HG03460 (cell line): ENCODE measurements around the gene FAF1.

Experiments
- ATAC-seq: cut with Tn5 transposase; IDR thresholded peaks from one replicate; pipeline ENCODE4 v1.9.1; 2021; ENCODE audit not compliant: unreplicated experiment

FAF1 gene

GRCh38 chr1:50521703-50522102, 438.4 kb downstream of the FAF1 start:
- ATAC-seq, result peak; percentile 74

DNA sequence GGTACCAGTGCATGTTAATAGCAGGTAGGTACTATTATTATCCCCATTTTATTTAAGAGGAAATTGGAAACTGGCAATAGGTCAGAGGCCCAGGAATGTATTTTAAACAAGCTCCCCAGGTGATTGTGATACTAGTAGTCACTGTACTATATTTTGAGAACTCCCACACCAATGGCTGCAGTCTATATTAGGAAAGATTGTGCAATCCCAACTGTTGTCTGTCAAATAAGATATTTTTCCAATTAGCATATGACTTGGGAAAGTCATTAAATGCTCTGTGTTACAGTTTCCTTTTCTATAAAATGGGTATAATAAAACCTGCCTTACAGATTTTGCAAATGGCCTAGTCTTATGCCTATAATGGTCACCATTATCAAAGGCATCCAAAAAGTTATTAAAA, 442.6 kb downstream of the FAF1 start:
- no peak for ATAC-seq

- no peak for ATAC-seq
Observed at GRCh38 chr1:50516056-50516455, 444.0 kb downstream of the FAF1 start.

DNA sequence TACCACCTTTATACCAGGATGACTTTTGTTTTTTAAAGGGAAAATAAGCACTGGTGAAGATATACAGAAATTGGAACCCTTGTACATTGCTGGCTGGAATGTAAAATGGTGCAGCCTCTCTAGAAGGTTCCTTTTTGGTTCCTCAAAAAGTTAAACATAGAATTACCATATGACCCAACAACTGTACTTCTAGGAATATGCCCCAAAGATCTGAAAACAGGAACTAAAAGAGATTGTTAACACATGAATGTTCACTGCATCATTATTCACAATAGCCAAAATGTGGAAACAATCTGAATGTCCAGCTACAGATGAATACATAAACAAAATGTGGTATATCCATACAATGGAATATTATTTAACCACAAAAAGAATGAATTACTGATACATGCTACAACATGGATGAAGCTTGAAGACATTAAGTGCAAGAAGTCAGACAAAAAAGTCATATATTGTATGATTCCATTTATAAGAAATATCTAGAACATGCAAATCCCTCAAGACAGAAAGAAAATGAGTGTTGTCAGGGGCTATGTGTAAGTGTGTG, 452.0 kb downstream of the FAF1 start:
- ATAC-seq, result no peak

GRCh38 chr1:50505427-50505826, 454.6 kb downstream of the FAF1 start:
- no peak for ATAC-seq

GRCh38 chr1:50503515-50503914, 456.6 kb downstream of the FAF1 start:
- ATAC-seq, result no peak

GRCh38 chr1:50502147-50502546, 457.9 kb downstream of the FAF1 start:
- ATAC-seq, result no peak

DNA sequence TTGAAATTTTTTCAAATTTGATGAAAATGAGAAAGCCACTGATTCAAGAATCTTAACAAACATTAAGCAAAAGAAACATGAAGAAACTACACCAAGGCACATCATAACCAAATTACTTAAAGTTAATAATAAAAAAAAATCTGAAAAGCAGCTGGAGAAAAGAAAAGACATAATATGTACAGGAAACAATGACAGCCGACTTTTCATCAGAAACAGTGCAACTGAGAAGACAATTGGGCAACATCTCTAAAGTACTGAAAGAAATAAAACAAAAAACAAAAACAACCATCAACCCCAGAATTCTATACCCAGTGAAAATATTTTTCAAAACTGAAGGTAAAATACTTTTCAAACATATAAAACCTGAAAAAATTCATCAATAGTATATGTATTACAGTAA, 463.1 kb downstream of the FAF1 start:
- ATAC-seq, result no peak

DNA sequence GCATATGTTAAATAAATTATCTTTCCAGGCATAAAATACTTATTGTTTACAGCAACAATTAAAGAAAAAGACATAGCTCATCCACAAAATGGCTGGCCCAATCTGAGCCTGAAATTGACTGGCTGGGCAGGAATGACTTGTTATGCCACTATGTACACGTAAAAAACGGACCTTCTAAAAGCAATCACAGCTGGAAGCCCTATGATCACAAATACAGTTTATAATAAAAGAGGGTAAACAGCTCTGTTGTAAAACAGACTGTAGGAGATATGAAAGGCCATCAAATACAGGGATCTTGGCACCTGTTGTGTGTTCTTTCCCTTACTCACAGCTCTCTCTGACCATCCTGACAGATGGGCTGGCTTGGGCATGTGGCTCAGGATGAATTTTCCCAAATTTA, 466.4 kb downstream of the FAF1 start:
- no peak for ATAC-seq

DNA sequence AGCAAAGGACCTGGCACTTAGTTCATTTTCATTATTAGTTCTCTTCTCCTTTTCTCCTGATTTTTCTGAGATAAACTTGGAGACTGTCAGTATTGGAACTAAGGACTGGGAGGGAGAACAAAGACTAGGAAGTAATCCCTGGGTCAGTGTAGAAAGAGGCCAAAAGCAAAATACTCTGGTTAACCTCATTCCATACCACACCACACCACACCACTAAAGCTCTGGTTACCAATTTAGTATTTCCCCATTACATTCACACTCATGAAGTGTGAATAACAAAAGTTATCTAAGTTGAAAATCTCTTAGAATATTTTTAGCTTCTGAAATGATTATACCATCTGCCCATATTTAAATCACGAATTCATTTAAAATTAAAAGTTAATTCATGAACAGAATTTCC, 467.9 kb downstream of the FAF1 start:
- no peak for ATAC-seq

- no peak for ATAC-seq
Observed at GRCh38 chr1:50491142-50491541, 468.9 kb downstream of the FAF1 start.

DNA sequence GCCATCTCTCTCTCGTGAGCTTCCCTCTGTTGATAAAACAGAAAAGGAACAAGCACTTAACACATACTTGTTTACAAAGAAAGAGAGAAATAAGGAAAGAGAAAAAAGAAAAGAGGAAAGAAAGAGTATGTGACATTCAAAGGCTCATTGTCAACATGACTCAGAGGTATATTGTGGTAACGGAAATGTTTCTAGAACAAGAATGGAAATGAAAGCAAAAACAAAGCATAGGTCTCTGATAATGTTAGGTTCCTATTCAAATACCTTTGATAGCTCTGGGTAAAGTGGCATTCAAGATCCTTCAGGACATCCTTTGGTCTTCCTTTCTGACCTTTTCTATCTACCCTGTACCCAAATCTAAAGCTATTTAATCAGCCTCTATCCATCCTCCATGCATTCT, 469.4 kb downstream of the FAF1 start:
- no peak for ATAC-seq

- no peak for ATAC-seq
Observed at GRCh38 chr1:50488876-50489275, 471.2 kb downstream of the FAF1 start.

- no peak for ATAC-seq
Observed at GRCh38 chr1:50488356-50488755, 471.7 kb downstream of the FAF1 start.

- no peak for ATAC-seq
Observed at GRCh38 chr1:50487725-50488124, 472.3 kb downstream of the FAF1 start.

- ATAC-seq, result no peak
Observed at GRCh38 chr1:50481142-50481736, 478.8 kb downstream of the FAF1 start.

DNA sequence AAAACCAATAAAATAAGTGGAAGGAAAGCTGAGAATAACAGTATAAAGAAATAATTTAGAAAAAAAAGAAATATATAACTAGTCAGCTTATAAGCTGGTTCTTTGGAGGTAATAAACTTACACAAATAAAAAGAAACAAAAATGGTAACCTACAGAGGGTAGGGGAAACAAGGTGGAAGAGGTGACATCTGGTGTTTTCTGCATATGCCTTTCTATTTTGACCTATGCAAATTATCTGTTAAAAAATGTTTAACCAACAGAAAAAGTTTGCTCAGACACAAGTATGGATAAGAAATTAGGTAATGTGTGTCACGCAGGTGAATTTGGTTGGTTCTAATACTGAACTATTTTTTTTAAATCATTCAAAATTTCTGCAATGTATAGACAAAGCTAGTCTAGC, 483.3 kb downstream of the FAF1 start:
- ATAC-seq, result no peak

- ATAC-seq, result no peak
Observed at GRCh38 chr1:50474859-50475809, 484.9 kb downstream of the FAF1 start.

DNA sequence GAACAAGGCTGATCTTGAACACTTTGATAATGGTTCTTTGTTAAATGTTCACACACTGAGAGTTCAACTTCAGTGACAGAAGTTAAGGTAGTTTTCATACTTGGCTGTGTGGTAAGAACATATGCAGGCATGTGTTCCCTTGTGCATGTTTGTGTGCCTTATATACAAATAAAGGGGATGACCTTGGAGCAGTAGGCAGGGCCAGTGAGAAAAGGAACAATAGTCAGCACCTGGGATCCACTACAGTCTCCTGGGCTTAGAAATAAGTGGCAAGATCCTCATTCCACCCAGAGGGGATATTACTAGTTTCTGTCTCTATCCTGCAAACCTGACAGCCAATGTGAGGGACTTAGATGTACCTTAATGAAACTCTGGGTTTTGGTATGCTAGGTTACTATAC, 486.6 kb downstream of the FAF1 start:
- ATAC-seq, result no peak

DNA sequence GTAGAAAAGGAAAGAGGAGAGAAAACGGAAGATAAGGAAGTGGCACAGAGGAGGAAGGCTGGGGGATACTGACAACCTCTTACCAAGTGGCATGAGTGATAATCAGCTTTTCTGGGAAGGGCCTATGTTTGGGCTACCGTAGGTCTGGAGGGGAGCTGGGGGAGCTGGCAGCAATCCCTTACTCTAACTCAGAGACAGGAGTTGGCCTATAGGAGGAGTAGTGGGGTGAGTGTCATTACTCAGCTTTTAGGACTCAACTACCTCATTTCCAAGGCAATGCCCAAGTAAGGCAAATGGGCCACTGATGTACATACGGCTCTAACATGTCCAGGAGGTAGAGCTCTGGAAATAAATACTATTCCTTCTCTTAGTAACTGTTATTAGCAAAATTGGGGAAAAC, 488.1 kb downstream of the FAF1 start:
- no peak for ATAC-seq

DNA sequence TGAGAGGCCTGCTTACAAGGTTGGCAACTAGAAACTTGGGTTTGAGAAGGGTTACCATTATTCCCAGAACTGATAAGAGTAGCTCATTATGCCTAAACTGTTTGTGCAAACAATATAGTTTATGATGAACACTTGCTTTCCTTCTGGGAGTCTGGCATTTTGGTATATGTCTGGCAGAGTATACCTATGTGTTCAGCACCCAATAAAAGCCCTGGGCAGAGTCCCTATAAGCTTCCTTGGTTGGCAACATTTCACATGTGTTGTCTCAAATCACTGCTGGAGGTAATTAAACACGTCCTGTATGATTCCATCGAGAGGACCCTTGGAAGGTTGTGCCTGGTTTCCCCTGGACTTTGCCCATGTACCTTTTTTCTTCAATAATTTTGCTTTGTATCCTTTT, 497.1 kb downstream of the FAF1 start:
- no peak for ATAC-seq

DNA sequence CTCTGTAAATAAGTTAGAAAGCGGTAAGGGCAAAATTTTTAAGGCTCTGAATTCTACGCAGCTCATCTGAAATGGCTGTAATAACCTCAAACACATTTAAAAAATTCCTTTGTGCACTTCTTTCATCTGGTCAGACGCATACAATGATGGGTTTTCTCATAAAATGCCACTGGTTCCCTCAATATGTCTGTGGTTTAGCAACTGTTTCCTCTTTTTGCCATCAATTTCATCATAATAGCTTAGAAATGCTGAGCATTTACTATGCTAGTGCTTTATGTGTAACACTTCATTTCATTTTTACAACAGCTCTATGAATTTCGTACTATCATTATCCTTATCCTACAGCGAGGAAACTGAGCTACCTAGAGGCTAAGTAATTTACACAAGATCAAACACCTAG, 501.6 kb downstream of the FAF1 start:
- ATAC-seq, result no peak
